Endodermal cell (in vitro differentiated cells): ENCODE results near the gene TMEM45B. TPM values are rescaled to one million over a fixed set of nuclear protein-coding genes. Genes with fewer than 3 reads are reported as not detected.

Source experiments
- DNase-seq: peaks from one replicate; pipeline ENCODE4 v3.0.0-alpha.2; 2017
- H3K27ac ChIP-seq: 2 replicates; pipeline ENCODE4 v1.5.1; 2013; ENCODE audit warnings: mild to moderate bottlenecking, low read depth, low read length, moderate library complexity
- H3K27me3 ChIP-seq: 2 replicates; pipeline ENCODE4 v1.6.1; 2013; ENCODE audit warnings: mild to moderate bottlenecking, low read length, moderate library complexity; ENCODE audit not compliant: insufficient read depth, control insufficient read depth, poor library complexity, severe bottlenecking
- H3K36me3 ChIP-seq: 2 replicates; pipeline ENCODE4 v1.7.0; 2013; ENCODE audit warnings: mild to moderate bottlenecking, low read length, moderate library complexity; ENCODE audit not compliant: control insufficient read depth, insufficient read depth
- H3K4me1 ChIP-seq: one replicate; pipeline ENCODE4 v1.7.0; 2013; ENCODE audit warnings: low read length; ENCODE audit not compliant: control insufficient read depth, insufficient read depth
- H3K4me3 ChIP-seq: 2 replicates; pipeline ENCODE4 v1.5.1; 2013; ENCODE audit warnings: mild to moderate bottlenecking, low read length, moderate library complexity
- H3K9ac ChIP-seq: 2 replicates; pipeline ENCODE4 v1.6.1; 2013; ENCODE audit warnings: mild to moderate bottlenecking, low read length, moderate library complexity; ENCODE audit not compliant: poor library complexity, severe bottlenecking; ENCODE audit errors: extremely low read depth
- H3K9me3 ChIP-seq: 2 replicates; pipeline ENCODE4 v1.6.1; 2013; ENCODE audit warnings: mild to moderate bottlenecking, low read length, moderate library complexity; ENCODE audit not compliant: control insufficient read depth
- H3K27ac Mint-ChIP-seq: 2 replicates; pipeline ENCODE4 v1.8.0; 2020; ENCODE audit warnings: mixed read lengths
- H3K27me3 Mint-ChIP-seq: 2 replicates; pipeline ENCODE4 v1.8.0; 2021; ENCODE audit warnings: mild to moderate bottlenecking, mixed read lengths; ENCODE audit not compliant: insufficient read depth
- H3K36me3 Mint-ChIP-seq: 2 replicates; pipeline ENCODE4 v1.8.0; 2020; ENCODE audit warnings: low read depth, mixed read lengths
- H3K4me1 Mint-ChIP-seq: 2 replicates; pipeline ENCODE4 v1.8.0; 2020; ENCODE audit warnings: mixed read lengths
- H3K4me3 Mint-ChIP-seq: 2 replicates; pipeline ENCODE4 v1.8.0; 2020; ENCODE audit warnings: mild to moderate bottlenecking, moderate library complexity, mixed read lengths
- H3K9me3 Mint-ChIP-seq: 2 replicates; pipeline ENCODE4 v1.8.0; 2020; ENCODE audit warnings: mild to moderate bottlenecking, mixed read lengths
- WGBS, 2 experiments: methylation state at CpG; one replicate each; pipeline versions ENCODE4 v1.1.5 to v1.1.7; 2013; ENCODE audit warnings: missing lambda C conversion rate in 2 of 2, mixed read lengths in 1 of 2; ENCODE audit not compliant: insufficient coverage in 1 of 2, insufficient read length in 1 of 2; 5-methylcytosine and 5-hydroxymethylcytosine counted together
- total RNA-seq, 2 donors: library from RNA; stranded (reverse); fragmentation: NEBNext Ultra II Directional in 1 of 2; extraction: Animal tissue kit (Norgen Biotek cat#: 25700) in 1 of 2; gene quantifications; 2 replicates in 1 of 2; 3 replicates in 1 of 2; pipeline ENCODE4 v1.2.1, GENCODE V29; 2021
- TF ChIP-seq, protein P1 (sequence below): fragments of 200-600 bp; sonication (generic); conservative IDR thresholded peaks from 2 replicates; pipeline ENCODE4 v1.5.0; 2021; ENCODE audit warnings: antibody characterized with exemption, mild to moderate bottlenecking

Gene TMEM45B
- total RNA-seq, 2 donors from 2014 or later = not detected

DNA sequence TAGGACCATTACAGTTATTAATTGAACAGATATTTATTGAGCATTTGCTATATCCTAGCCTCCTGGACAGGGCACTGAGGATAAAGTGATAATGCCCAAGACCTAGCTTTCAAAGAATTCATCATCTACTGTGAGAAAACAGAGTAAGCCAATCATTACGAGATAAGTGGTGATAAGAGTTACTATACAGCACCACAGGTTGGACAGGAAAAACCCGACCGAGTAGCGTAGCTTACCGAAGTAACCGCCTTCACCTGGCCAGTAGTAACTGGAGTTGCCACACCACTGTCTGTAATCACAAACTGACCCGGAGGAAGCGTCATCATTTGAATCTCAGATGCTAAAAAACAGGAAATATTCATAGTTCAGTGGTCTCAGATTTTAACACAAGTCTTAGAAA lies 89.8 kb downstream of the TMEM45B start:
- H3K36me3 ChIP-seq = peaks cover 47% of the 10 kb centered on the region
- H3K27ac Mint-ChIP-seq = no peak overlapping the region
- peaks cover 46% of the 10 kb centered on the region for H3K36me3 Mint-ChIP-seq
- no peak overlapping the region for H3K4me3 ChIP-seq
- no peaks in the 10 kb centered on the region for H3K4me1 ChIP-seq
- WGBS, 2 experiments = 96 to 99% methylated on average over 8 of the region's 8 CpGs
- H3K4me1 Mint-ChIP-seq = peaks cover 3% of the 10 kb centered on the region
- H3K9me3 Mint-ChIP-seq = no peaks in the 10 kb centered on the region
- H3K9me3 ChIP-seq = no peaks in the 10 kb centered on the region
- TF ChIP-seq, protein P1, sequence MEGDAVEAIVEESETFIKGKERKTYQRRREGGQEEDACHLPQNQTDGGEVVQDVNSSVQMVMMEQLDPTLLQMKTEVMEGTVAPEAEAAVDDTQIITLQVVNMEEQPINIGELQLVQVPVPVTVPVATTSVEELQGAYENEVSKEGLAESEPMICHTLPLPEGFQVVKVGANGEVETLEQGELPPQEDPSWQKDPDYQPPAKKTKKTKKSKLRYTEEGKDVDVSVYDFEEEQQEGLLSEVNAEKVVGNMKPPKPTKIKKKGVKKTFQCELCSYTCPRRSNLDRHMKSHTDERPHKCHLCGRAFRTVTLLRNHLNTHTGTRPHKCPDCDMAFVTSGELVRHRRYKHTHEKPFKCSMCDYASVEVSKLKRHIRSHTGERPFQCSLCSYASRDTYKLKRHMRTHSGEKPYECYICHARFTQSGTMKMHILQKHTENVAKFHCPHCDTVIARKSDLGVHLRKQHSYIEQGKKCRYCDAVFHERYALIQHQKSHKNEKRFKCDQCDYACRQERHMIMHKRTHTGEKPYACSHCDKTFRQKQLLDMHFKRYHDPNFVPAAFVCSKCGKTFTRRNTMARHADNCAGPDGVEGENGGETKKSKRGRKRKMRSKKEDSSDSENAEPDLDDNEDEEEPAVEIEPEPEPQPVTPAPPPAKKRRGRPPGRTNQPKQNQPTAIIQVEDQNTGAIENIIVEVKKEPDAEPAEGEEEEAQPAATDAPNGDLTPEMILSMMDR = no peak
- H3K27me3 Mint-ChIP-seq = no peaks in the 10 kb centered on the region
- no peaks in the 10 kb centered on the region for H3K27me3 ChIP-seq
- DNase-seq = no peak
- H3K4me3 Mint-ChIP-seq = no peak overlapping the region
- H3K27ac ChIP-seq = no peak overlapping the region
- H3K9ac ChIP-seq = no peak overlapping the region

Other genes starting within 250 kb of the TMEM45B start
- 10 to 100 TPM; 46.1 to 46.5 TPM for gene NFRKB, start 79.7 kb downstream of the TMEM45B start, total RNA-seq
- 10 to 100 TPM; 15.9 to 16.4 TPM for gene PRDM10, start 187.0 kb downstream of the TMEM45B start, total RNA-seq